ENCODE data around the gene HNRNPCL1. TPM values are rescaled to one million over a fixed set of nuclear protein-coding genes. Genes with fewer than 3 reads are reported as not detected.

HNRNPCL1 gene
- total and polyA plus RNA-seq, 2 of the 4 experiments (the other 2 are of a cell fraction) = not detected

DNA sequence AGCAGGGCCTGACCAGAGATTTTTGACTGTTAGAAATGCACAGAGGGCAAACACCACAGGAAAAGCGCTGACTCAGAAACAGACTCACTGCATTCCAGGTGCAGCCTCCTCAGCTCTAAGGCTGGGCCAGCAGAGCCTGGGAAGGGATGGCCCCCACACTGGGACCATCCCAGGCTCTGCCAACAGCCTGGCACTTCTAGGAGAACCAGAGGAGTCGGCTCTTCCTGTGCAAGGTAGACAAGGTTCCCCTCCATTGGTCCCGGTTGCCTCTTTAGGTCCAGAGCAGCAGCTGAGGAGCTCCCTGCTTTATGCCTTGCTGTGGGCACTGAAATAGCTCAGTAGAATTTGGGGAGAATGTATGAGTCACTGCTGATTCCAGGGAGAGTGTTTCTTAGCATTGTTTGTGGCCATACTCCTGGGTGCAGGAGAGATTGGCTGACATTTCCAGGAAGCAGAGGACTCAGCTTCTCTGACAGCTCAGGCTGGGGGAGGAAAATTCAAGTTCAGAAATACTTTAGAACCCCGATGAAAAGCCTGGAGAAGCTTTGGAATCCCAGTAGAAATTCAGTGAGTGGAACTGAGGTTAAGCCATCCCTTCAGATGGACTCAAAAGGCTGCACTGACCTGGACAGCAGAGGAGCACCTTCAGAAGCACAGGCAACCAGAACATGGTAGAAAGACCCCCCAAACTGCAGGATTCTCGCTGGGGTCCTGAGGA is 37.7 kb downstream of the HNRNPCL1 start:
- Histone ChIP-seq H3K23ac (ENCODE audit: low read depth, low read length) (no peak overlapping the region), H3K4me3 (ENCODE audit: insufficient read depth, low read depth, low read length) (no peak overlapping the region), H3K79me1 (ENCODE audit: low read depth in 1 of 2, low read length in 2 of 2) (no peaks in the 10 kb centered on the region), H2AFZ (replicated peaks; ENCODE audit: low read length, poor library complexity) (no peak overlapping the region), H2BK120ac (ENCODE audit: low read depth, low read length) (no peak overlapping the region), H2AK9ac (replicated peaks; ENCODE audit: low read depth, low read length, poor library complexity) (no peak overlapping the region), H4K20me1 (ENCODE audit: insufficient read depth, low read length) (no peaks in the 10 kb centered on the region), H3K14ac (replicated peaks; ENCODE audit: low read depth, low read length) (no peak overlapping the region), H3K4ac (ENCODE audit: low read depth, low read length) (no peak overlapping the region), H3K18ac (ENCODE audit: low read depth, low read length) (no peak overlapping the region), H3K56ac (ENCODE audit: extremely low read depth, insufficient read depth, low read length) (no peak overlapping the region), H3K36me3 (ENCODE audit: control insufficient read depth, insufficient read depth, low read length) (no peaks in the 10 kb centered on the region), H4K5ac (ENCODE audit: low read depth, low read length) (no peak overlapping the region), H2BK5ac (ENCODE audit: low read depth, low read length, poor library complexity, severe bottlenecking) (no peak overlapping the region), H2AK5ac (ENCODE audit: low read depth, low read length) (no peak overlapping the region), H3K4me1 (ENCODE audit: control insufficient read depth, insufficient read depth, low read length) (no peaks in the 10 kb centered on the region), H3K9me3 (ENCODE audit: control insufficient read depth, insufficient read depth, low read length) (peaks cover 21% of the 10 kb centered on the region), H2BK20ac (ENCODE audit: low read depth, low read length) (no peak overlapping the region), H3K27me3 (ENCODE audit: control insufficient read depth, insufficient read depth, low read length) (no peaks in the 10 kb centered on the region), H4K91ac (ENCODE audit: insufficient read depth, low read depth, low read length) (no peak overlapping the region), H3K27ac (ENCODE audit: insufficient read depth, low read length) (no peak overlapping the region), H2BK15ac (ENCODE audit: low read depth, low read length) (no peak overlapping the region), H3K9ac (ENCODE audit: low read depth, low read length) (no peak overlapping the region), H3K4me2 (ENCODE audit: low read depth, low read length) (no peak overlapping the region), H3K9me1 (ENCODE audit: insufficient read depth, low read length) (no peaks in the 10 kb centered on the region), H4K8ac (ENCODE audit: low read depth in 2 of 2, low read length in 2 of 2) (no peak overlapping the region)
- TF ChIP-seq MAFK (IDR thresholded peaks at IDR 0.05; ENCODE audit: low read depth, low read length) (no peak), MAZ (IDR thresholded peaks at IDR 0.05; ENCODE audit: borderline replicate concordance, low read depth, low read length) (no peak)
- DNase-seq = no peak
- in situ Hi-C loops (cut with MboI; ENCODE audit: low sequenced_read_pairs) = no loop called here
- dilution Hi-C loops (cut with HindIII; ENCODE audit: low sequenced_read_pairs, unreplicated experiment) = no loop called here
- POLR2A ChIA-PET (ENCODE audit: unreplicated experiment) = no interaction called here
- 17% methylated on average over 1 of the region's 5 CpGs; no CpG with 5 or more reads in 1 of the 2 experiments for WGBS, 2 experiments (ENCODE audit: extremely low coverage in 2 of 2, insufficient read length in 1 of 2)
- intact Hi-C loops (cut with micrococcal nuclease) = no loop called here
- ATAC-seq (ENCODE audit: low read depth) = no peak
- BruUV-seq (replicated peaks) = no TSS peak
- CTCF ChIA-PET = no interaction called here

All from IMR-90 (cell line).